H1 (cell line): ENCODE data around the gene PRR27.

Experiments
- EZH2 ChIP-seq: fragments of 200-600 bp; sonication (generic); IDR thresholded peaks from 2 replicates; pipeline ENCODE4 v1.7.1; 2012; ENCODE audit warnings: low read depth, mild to moderate bottlenecking, moderate library complexity, low read length, inconsistent platforms; ENCODE audit not compliant: severe bottlenecking
- FOSL1 ChIP-seq: IDR thresholded peaks from 2 replicates; pipeline ENCODE4 v1.6.1; 2011; ENCODE audit warnings: mild to moderate bottlenecking, low read depth, low read length, moderate library complexity; ENCODE audit not compliant: insufficient read depth
- GABPA ChIP-seq: IDR thresholded peaks from 2 replicates; pipeline ENCODE4 v1.6.1; 2011; ENCODE audit warnings: mild to moderate bottlenecking, low read length, moderate library complexity, borderline replicate concordance; ENCODE audit not compliant: insufficient read depth
- JUN ChIP-seq: IDR thresholded peaks from 2 replicates; pipeline ENCODE4 v1.6.1; 2011; ENCODE audit warnings: low read depth, mild to moderate bottlenecking, improper control_type of control experiment, low read length
- POLR2A ChIP-seq, 2 experiments: IDR thresholded peaks; 1 replicate in 1 of 2; 2 replicates in 1 of 2; pipeline ENCODE4 v1.6.1; 2011; ENCODE audit warnings: low read depth in 2 of 2, low read length in 2 of 2, mild to moderate bottlenecking in 2 of 2; ENCODE audit errors: control extremely low read depth in 1 of 2
- POLR2AphosphoS5 ChIP-seq: IDR thresholded peaks from 2 replicates; pipeline ENCODE4 v1.6.1; 2011; ENCODE audit warnings: low read depth, low read length
- TAF1 ChIP-seq: IDR thresholded peaks from 2 replicates; pipeline ENCODE4 v1.6.1; 2011; ENCODE audit warnings: mild to moderate bottlenecking, low read depth, low read length
- TF ChIP-seq, protein P1 (sequence below): IDR thresholded peaks from 2 replicates; pipeline ENCODE4 v1.6.1; 2011; ENCODE audit warnings: low read depth, mild to moderate bottlenecking, low read length; ENCODE audit not compliant: insufficient read depth
- TF ChIP-seq, protein P2 (sequence below), 3 experiments: IDR thresholded peaks; 1 replicate in 2 of 3; 2 replicates in 1 of 3; pipeline versions ENCODE4 v1.5.1 to v1.6.1; 2011; ENCODE audit warnings: low read length in 3 of 3, mild to moderate bottlenecking in 3 of 3, inconsistent platforms in 2 of 3, low read depth in 1 of 3, moderate library complexity in 1 of 3; ENCODE audit not compliant: insufficient read depth in 1 of 3; ENCODE audit errors: control extremely low read depth in 1 of 3
- TF ChIP-seq, protein P3 (sequence below): IDR thresholded peaks from 2 replicates; pipeline ENCODE4 v1.6.1; 2011; ENCODE audit warnings: low read length, improper control_type of control experiment

DNA sequence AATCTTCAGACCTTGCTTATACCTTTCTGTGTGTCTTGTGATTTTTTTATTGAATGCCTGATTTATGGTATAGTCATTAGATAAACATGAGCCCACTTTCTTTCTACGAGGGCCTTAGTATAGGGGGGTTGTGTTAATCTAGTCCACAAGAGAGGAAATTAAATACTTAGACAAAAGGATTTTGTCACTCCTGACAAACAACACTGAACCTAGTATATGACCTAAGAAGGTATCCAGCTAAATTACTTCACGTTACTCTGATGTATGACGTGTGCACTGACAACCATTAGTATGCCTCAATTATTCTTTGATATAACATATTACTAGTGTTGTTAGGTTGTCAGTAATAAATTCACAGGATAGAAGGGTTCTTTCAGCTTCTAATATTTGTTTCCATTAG, 2.8 kb upstream of the PRR27 start:
- no peak for TF ChIP-seq GABPA
- no peak for TF ChIP-seq POLR2AphosphoS5
- no peak for TF ChIP-seq POLR2A (IDR thresholded peaks at IDR 0.05; ENCODE audit: control extremely low read depth in 1 of 2, low read depth in 2 of 2, low read length in 2 of 2)
- TF ChIP-seq FOSL1, result no peak
- TF ChIP-seq, protein P1, sequence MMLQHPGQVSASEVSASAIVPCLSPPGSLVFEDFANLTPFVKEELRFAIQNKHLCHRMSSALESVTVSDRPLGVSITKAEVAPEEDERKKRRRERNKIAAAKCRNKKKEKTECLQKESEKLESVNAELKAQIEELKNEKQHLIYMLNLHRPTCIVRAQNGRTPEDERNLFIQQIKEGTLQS, result no peak
- no peak for TF ChIP-seq EZH2
- TF ChIP-seq, protein P2, sequence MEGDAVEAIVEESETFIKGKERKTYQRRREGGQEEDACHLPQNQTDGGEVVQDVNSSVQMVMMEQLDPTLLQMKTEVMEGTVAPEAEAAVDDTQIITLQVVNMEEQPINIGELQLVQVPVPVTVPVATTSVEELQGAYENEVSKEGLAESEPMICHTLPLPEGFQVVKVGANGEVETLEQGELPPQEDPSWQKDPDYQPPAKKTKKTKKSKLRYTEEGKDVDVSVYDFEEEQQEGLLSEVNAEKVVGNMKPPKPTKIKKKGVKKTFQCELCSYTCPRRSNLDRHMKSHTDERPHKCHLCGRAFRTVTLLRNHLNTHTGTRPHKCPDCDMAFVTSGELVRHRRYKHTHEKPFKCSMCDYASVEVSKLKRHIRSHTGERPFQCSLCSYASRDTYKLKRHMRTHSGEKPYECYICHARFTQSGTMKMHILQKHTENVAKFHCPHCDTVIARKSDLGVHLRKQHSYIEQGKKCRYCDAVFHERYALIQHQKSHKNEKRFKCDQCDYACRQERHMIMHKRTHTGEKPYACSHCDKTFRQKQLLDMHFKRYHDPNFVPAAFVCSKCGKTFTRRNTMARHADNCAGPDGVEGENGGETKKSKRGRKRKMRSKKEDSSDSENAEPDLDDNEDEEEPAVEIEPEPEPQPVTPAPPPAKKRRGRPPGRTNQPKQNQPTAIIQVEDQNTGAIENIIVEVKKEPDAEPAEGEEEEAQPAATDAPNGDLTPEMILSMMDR (IDR thresholded peaks at IDR 0.05; ENCODE audit: control extremely low read depth in 1 of 3, insufficient read depth in 1 of 3, low read depth in 1 of 3, low read length in 3 of 3), result no peak
- TF ChIP-seq JUN, result no peak
- TF ChIP-seq, protein P3, sequence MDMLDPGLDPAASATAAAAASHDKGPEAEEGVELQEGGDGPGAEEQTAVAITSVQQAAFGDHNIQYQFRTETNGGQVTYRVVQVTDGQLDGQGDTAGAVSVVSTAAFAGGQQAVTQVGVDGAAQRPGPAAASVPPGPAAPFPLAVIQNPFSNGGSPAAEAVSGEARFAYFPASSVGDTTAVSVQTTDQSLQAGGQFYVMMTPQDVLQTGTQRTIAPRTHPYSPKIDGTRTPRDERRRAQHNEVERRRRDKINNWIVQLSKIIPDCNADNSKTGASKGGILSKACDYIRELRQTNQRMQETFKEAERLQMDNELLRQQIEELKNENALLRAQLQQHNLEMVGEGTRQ, result no peak
- TF ChIP-seq TAF1, result no peak
